HepG2 (cell line): ENCODE results near the gene PCGF2. TPM values are rescaled to one million over a fixed set of nuclear protein-coding genes. Genes with fewer than 3 reads are reported as not detected.

Source experiments
- ATAC-seq: fragments of 200-7000 bp; cut with Tn5 transposase; 3 replicates; pipeline ENCODE4 v1.9.1; 2020; ENCODE audit warnings: mild to moderate bottlenecking, moderate library complexity
- BruUV-seq: library from RNA; stranded (reverse); fragments of 400-500 nt; replicated peaks from 2 replicates; lab custom pipeline; 2021; lab: Mats Ljungman, UMichigan
- CTCF ChIA-PET: fragments of 300-600 bp; formaldehyde crosslinking; extraction: SDS; loops from one replicate; lab custom pipeline; 2021; ENCODE audit warnings: low total read pairs, inconsistent platforms, low intra/inter-chr PET ratio; lab: Yijun Ruan, JAX
- POLR2A ChIA-PET: fragments of 350-600 bp; sonication (Branson Sonifier 250); formaldehyde crosslinking; loops from one replicate; lab custom pipeline; 2020; ENCODE audit warnings: antibody characterized with exemption, inconsistent platforms; lab: Yijun Ruan, JAX
- DNase-seq: peaks from one replicate; pipeline ENCODE4 v3.0.0-alpha.2; 2015; ENCODE audit warnings: low spot score
- FAIRE-seq: peaks from 3 replicates; lab custom pipeline; 2011; peaks lifted over from hg19 to GRCh38; lab: Jason Lieb, UNC
- H2AFZ ChIP-seq: one replicate; pipeline ENCODE4 v1.6.1; 2011; ENCODE audit warnings: low read length, inconsistent platforms
- H3K27ac ChIP-seq: fragments of 300-600 bp; 3 replicates; pipeline ENCODE4 v1.8.0; 2011; ENCODE audit warnings: mixed run types, mild to moderate bottlenecking, mixed read lengths, low read length, inconsistent platforms; ENCODE audit not compliant: insufficient read depth; ENCODE audit errors: extremely low read length
- H3K27me3 ChIP-seq, 2 experiments: fragments of 200-600 bp in 1 of 2; 2 replicates in 1 of 2; 3 replicates in 1 of 2; pipeline versions ENCODE4 v1.6.0 to v1.8.0; 2011; ENCODE audit warnings: low read length in 2 of 2, mild to moderate bottlenecking in 2 of 2, moderate library complexity in 2 of 2, inconsistent platforms in 1 of 2; ENCODE audit not compliant: insufficient read depth in 2 of 2, control insufficient read depth in 1 of 2
- H3K36me3 ChIP-seq, 2 experiments: fragments of 200-600 bp in 1 of 2; replicated peaks in 1 of 2; 2 replicates in 1 of 2; 3 replicates in 1 of 2; pipeline versions ENCODE4 v1.5.1 to v1.8.0; 2011; ENCODE audit warnings: low read length in 2 of 2, inconsistent platforms in 1 of 2; ENCODE audit not compliant: insufficient read depth in 2 of 2, control insufficient read depth in 1 of 2
- H3K4me1 ChIP-seq: 2 replicates; pipeline ENCODE4 v1.5.1; 2012; ENCODE audit warnings: low read length, inconsistent platforms; ENCODE audit not compliant: insufficient read depth
- H3K4me2 ChIP-seq: 2 replicates; pipeline ENCODE4 v1.6.0; 2011; ENCODE audit warnings: low read depth, low read length, inconsistent platforms
- H3K4me3 ChIP-seq, 3 experiments: fragments of 200-600 bp in 1 of 3; sonication (generic), shearing (Covaris generic) in 1 of 3; replicated peaks in 1 of 3; 2 replicates each; pipeline ENCODE4 v1.5.1; 2011 to 2016; ENCODE audit warnings: low read length in 3 of 3, inconsistent platforms in 2 of 3, low read depth in 2 of 3, mild to moderate bottlenecking in 2 of 3, control low read depth in 1 of 3, mixed read lengths in 1 of 3; ENCODE audit not compliant: insufficient read depth in 1 of 3
- H3K79me2 ChIP-seq: one replicate; pipeline ENCODE4 v1.6.1; 2011; ENCODE audit warnings: low read length, inconsistent platforms; ENCODE audit not compliant: insufficient read depth
- H3K9ac ChIP-seq: 2 replicates; pipeline ENCODE4 v1.6.0; 2011; ENCODE audit warnings: mild to moderate bottlenecking, low read depth, low read length, inconsistent platforms; ENCODE audit not compliant: insufficient read depth
- H3K9me3 ChIP-seq: 2 replicates; pipeline ENCODE4 v1.5.1; 2012; ENCODE audit warnings: mild to moderate bottlenecking, low read length
- H4K20me1 ChIP-seq: 2 replicates; pipeline ENCODE4 v1.6.0; 2011; ENCODE audit warnings: inconsistent platforms, mild to moderate bottlenecking, low read length, moderate library complexity; ENCODE audit not compliant: insufficient read depth
- FOSL2 ChIP-seq: sonication (generic); formaldehyde crosslinking; IDR thresholded peaks from 2 replicates; pipeline ENCODE4 v1.4.0; 2020; ENCODE audit warnings: missing genetic modification reagents
- GATAD2A ChIP-seq: IDR thresholded peaks from 2 replicates; pipeline ENCODE4 v1.6.1; 2016
- KAT8 ChIP-seq: IDR thresholded peaks from 2 replicates; pipeline ENCODE4 v1.6.1; 2016; ENCODE audit warnings: missing genetic modification reagents, missing compliant biosample characterization
- PITX1 ChIP-seq: sonication (generic); formaldehyde crosslinking; IDR thresholded peaks from 2 replicates; pipeline ENCODE4 v1.5.1; 2020; ENCODE audit warnings: mild to moderate bottlenecking, missing genetic modification reagents
- SRSF1 ChIP-seq: fragments of 200-400 bp; formaldehyde crosslinking; optimal IDR thresholded peaks from 2 replicates; pipeline ENCODE3; 2017; ENCODE audit warnings: mild to moderate bottlenecking, low read depth, low read length, moderate library complexity
- TAF1 ChIP-seq: sonication (generic); formaldehyde crosslinking; IDR thresholded peaks from 2 replicates; pipeline ENCODE4 v1.4.0; 2020; ENCODE audit warnings: missing genetic modification reagents
- ZNF234 ChIP-seq: sonication (generic); formaldehyde crosslinking; conservative IDR thresholded peaks from 2 replicates; pipeline ENCODE4 v1.5.1; 2020; ENCODE audit warnings: mild to moderate bottlenecking, missing genetic modification reagents
- ZNF773 ChIP-seq: sonication (generic); formaldehyde crosslinking; IDR thresholded peaks from 2 replicates; pipeline ENCODE4 v1.4.0; 2020; ENCODE audit warnings: missing genetic modification reagents, borderline replicate concordance
- ZNF777 ChIP-seq: sonication (generic); formaldehyde crosslinking; IDR thresholded peaks from 2 replicates; pipeline ENCODE4 v1.4.0; 2020; ENCODE audit warnings: missing genetic modification reagents
- ZSCAN21 ChIP-seq: sonication (generic); formaldehyde crosslinking; IDR thresholded peaks from 2 replicates; pipeline ENCODE4 v1.8.0; 2022; ENCODE audit warnings: mild to moderate bottlenecking, missing genetic modification reagents, moderate library complexity, borderline replicate concordance
- ZSCAN31 ChIP-seq: sonication (generic); formaldehyde crosslinking; IDR thresholded peaks from 2 replicates; pipeline ENCODE4 v1.5.0; 2020; ENCODE audit warnings: low read depth, mild to moderate bottlenecking, missing genetic modification reagents
- WGBS: methylation state at CpG from one replicate; pipeline ENCODE4 v1.1.6; 2017; ENCODE audit warnings: low lambda C conversion rate; 5-methylcytosine and 5-hydroxymethylcytosine counted together
- in situ Hi-C: cut with HindIII; loops from 2 replicates; pipeline ENCODE4 v1.10.0; 2017; ENCODE audit warnings: low pct_unique_long_range_greater_than_20kb; ENCODE audit not compliant: extremely low pct_ligation_motif_present
- intact Hi-C: fragments of 100-400 bp; cut with micrococcal nuclease; formaldehyde crosslinking; loops from one replicate; pipeline ENCODE4 v1.10.0; 2022; ENCODE audit not compliant: unreplicated experiment
- polyA plus RNA-seq, 8 experiments: library from polyadenylated mRNA; depleted of rRNA in 3 of 8; stranded (reverse) in 7 of 8; unstranded in 1 of 8; fragments of >200 nt; fragmentation: Illumina TruSeq in 4 of 8; extraction: Trizol in 4 of 8; gene quantifications; 2 replicates each; pipeline versions ENCODE4 v1.2.1 to v1.2.3, GENCODE V29; 2011 to 2016; ENCODE audit warnings: low read depth in 4 of 8, missing spikeins in 1 of 8, mixed read lengths in 1 of 8; ENCODE audit not compliant: insufficient read depth in 1 of 8
- total RNA-seq, 5 experiments: library from RNA; depleted of rRNA; stranded (reverse); fragments of >200 nt; fragmentation: Illumina TruSeq; extraction: Trizol; gene quantifications; 2 replicates each; pipeline ENCODE4 v1.2.3, GENCODE V29; 2016; ENCODE audit warnings: low read depth in 1 of 5

Gene PCGF2
- total and polyA plus RNA-seq, 2 of the 13 experiments (the other 11 are each of a cell fraction or from before 2014, with no cell fraction given): 11.6 to 29.4 TPM

DNA sequence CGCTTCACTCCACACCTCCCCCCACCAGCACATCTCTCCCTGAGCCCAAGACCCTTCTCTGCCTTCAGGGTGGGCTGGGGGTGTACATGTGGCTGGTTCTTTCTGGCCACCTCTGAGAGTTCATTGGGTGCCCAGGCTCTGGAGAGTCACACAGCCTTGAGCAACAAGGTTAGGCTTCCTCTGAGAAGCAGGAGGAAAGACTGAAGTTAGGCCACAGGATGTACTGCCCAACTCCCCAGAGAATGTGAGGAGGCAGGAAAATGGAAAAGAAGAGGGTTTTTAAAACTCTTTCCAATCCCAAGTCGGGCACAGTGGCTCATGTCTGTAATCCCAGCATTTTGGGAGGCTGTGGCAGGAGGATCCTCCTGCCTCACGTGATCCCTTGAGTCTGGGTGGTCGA is 7.3 kb downstream of the PCGF2 start (continued):
- TF ChIP-seq ZNF777 (CRISPR knock-in tag): no peak

- Histone ChIP-seq H4K20me1 (peaks cover 36% of the 10 kb centered on the region), H3K27ac (no peak overlapping the region), H3K4me2 (no peak overlapping the region), H3K27me3 (no peaks in the 10 kb centered on the region), H3K79me2 (peaks cover 54% of the 10 kb centered on the region), H3K9ac (no peak overlapping the region), H3K4me1 (peaks cover 43% of the 10 kb centered on the region), H2AFZ (no peak overlapping the region), H3K4me3 (no peak overlapping the region), H3K9me3 (no peaks in the 10 kb centered on the region), H3K36me3 (peaks cover 30 to 58% of the 10 kb centered on the region in 2 experiments)
- in situ Hi-C loops (no loop called here), intact Hi-C loops (no loop called here)
- TF ChIP-seq SRSF1 (no peak), ZSCAN31 (no peak), ZNF773 (CRISPR knock-in tag) (no peak), TAF1 (CRISPR knock-in tag) (no peak), PITX1 (no peak), ZSCAN21 (no peak), ZNF234 (CRISPR knock-in tag) (no peak), GATAD2A (CRISPR knock-in tag) (no peak), KAT8 (CRISPR knock-in tag) (no peak), FOSL2 (no peak)
- FAIRE-seq (no peak), DNase-seq (no peak), ATAC-seq (no peak)
- BruUV-seq: no TSS peak
- CTCF ChIA-PET: no interaction called here
- POLR2A ChIA-PET: no interaction called here
- WGBS: 98% methylated on average over 19 of the region's 19 CpGs
These were observed 8.1 kb downstream of the PCGF2 start for GRCh38 chr17:38740044-38740443.
